Keratinocyte (primary cell): Measurements from ENCODE around the gene SNPH.

Experiments
- EZH2 ChIP-seq: IDR thresholded peaks from one replicate; pipeline ENCODE4 v1.6.1; 2012; ENCODE audit warnings: inconsistent platforms, mild to moderate bottlenecking, low read length, moderate library complexity
- TF ChIP-seq, protein P1 (sequence below), 3 experiments: IDR thresholded peaks in 1 of 3; conservative IDR thresholded peaks in 1 of 3; optimal IDR thresholded peaks in 1 of 3; 2 replicates in 2 of 3; 3 replicates in 1 of 3; pipeline versions ENCODE3 to v1.5.1; 2011; ENCODE audit warnings: low read length in 3 of 3, mild to moderate bottlenecking in 3 of 3, moderate library complexity in 2 of 3, control low read depth in 1 of 3, inconsistent platforms in 1 of 3; ENCODE audit not compliant: insufficient read depth in 2 of 3; ENCODE audit errors: extremely low read depth in 1 of 3

DNA sequence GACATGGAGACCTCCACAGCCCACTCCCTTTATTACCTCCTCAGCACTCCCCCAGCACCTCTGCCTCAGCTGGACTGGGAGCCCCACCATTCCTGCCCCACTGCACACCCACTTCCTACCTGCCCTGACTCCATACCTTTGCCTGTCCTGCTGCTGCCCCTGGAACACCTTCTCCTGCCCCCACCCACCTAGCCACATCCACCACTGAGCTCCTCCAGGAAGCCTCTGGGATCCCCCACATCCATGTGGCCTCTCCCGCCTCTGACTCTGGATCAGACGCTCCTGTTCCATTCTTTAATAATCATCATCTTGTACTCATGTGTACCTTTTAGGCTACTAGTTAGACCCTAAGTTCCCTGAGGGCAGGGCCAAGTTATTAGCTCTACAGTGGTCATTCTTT lies 65.0 kb downstream of the SNPH start:
- no peak for TF ChIP-seq EZH2
- TF ChIP-seq, protein P1, sequence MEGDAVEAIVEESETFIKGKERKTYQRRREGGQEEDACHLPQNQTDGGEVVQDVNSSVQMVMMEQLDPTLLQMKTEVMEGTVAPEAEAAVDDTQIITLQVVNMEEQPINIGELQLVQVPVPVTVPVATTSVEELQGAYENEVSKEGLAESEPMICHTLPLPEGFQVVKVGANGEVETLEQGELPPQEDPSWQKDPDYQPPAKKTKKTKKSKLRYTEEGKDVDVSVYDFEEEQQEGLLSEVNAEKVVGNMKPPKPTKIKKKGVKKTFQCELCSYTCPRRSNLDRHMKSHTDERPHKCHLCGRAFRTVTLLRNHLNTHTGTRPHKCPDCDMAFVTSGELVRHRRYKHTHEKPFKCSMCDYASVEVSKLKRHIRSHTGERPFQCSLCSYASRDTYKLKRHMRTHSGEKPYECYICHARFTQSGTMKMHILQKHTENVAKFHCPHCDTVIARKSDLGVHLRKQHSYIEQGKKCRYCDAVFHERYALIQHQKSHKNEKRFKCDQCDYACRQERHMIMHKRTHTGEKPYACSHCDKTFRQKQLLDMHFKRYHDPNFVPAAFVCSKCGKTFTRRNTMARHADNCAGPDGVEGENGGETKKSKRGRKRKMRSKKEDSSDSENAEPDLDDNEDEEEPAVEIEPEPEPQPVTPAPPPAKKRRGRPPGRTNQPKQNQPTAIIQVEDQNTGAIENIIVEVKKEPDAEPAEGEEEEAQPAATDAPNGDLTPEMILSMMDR (optimal IDR thresholded peaks at IDR 0.05 in 1 of 3, IDR thresholded peaks at IDR 0.05 in 1 of 3, conservative IDR thresholded peaks at IDR 0.05 in 1 of 3; ENCODE audit: extremely low read depth in 1 of 3, insufficient read depth in 2 of 3, low read length in 3 of 3): no peak
